ACHN (cell line): Measurements from ENCODE around the gene CCDC86.

Experiments
- DNase-seq: peaks from one replicate; pipeline ENCODE4 v3.0.0-alpha.2; 2015
- in situ Hi-C: cut with HindIII; loops from 2 replicates; pipeline ENCODE4 v1.10.0; 2017; ENCODE audit warnings: low sequenced_read_pairs, low pct_ligation_motif_present, low pct_unique_long_range_greater_than_20kb

CCDC86 gene

DNA sequence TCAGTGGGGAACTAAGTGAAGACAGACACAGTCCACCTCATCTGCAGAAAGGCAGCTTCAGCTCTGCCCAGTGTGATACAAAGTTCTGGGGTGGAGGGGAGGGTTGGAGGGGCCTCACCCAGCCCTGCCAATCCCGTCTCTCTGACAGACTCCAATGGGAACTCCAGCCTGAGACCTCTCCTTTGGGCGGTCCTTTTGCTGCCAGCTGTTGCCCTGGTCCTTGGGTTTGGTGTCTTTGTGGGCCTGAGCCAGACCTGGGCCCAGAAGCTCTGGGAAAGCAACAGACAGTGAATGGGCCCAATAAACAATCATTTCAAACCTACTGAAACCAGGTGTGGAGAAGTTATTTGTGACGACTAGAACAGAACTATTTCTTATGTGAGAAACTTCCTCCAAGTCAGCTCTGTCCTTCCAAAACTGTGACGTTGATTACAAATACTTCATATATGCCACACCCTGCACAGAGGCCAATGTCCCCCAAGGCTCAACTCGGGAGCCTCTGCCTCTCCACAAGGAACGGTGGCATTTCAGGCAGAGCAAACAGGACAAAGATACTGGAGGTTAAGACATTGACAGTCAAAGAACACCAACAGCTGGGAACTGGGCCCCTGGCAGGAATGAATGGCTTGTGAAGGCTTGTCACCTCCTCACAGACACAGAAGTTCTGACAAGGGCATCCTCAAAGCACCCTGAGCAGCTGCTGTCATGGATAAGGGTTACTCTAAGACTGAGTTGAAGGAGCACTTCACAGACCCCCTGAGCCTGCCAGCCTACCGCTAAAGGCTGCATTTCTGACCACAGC lies 33.7 kb downstream of the CCDC86 start:
- in situ Hi-C loops, result no loop called here
- no peak for DNase-seq

DNA sequence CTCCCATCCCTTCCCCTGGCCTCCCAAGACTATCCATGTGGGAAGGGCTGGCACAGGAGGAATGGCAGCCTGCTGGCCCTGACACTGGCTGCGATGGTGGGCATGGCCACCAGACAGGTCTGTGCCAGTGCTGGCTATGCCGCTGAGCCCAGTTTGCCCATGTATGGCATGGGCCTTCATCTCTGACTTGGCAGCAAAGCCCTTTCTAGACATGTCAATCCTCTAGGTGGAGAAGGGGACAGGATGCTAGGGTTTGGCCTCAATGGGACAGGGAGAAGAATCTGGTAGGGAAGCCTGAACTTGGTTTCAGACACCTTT lies 34.2 kb downstream of the CCDC86 start:
- DNase-seq, result no peak
- in situ Hi-C loops, result no loop called here

DNA sequence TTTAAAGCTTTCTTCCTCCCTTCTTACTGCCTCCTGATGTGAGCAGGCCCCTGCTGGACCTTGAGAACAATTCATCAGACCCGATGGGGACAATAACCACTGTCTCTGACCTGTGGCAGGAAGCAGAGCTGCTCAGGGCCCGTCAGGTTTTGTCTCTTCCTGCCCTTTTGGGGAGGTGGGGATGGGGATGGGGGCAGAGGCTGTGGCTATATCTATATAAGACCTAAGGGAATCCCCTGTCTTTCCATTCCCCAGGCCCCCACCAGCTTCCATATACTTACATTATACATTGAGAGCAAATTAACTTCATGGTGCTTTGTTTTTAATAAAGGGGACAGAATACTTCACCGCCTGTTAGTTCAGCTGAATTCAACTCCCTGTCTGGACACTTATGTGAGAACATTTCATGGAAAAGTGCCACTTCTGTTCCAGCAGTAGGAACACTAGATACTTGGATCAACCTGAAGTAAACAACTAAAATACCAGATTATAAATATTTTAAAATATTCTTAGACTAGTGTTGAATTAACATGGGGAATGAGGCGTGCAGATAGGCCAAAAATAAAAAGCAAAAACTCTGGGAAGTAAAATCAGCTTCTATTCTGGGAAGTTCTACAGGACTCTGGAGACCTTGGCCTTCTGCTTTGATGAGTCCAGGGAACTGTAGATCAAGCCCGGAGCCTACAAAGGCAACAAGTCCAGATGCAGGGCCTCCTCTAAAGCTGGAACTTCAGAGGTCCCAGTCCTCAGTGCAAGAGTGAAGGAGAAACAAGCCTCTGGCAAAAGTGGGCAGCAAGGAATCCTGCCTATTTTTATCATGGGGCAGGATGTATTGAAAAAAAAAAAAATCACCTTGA lies 36.6 kb downstream of the CCDC86 start:
- no peak for DNase-seq
- in situ Hi-C loops, result no loop called here

DNA sequence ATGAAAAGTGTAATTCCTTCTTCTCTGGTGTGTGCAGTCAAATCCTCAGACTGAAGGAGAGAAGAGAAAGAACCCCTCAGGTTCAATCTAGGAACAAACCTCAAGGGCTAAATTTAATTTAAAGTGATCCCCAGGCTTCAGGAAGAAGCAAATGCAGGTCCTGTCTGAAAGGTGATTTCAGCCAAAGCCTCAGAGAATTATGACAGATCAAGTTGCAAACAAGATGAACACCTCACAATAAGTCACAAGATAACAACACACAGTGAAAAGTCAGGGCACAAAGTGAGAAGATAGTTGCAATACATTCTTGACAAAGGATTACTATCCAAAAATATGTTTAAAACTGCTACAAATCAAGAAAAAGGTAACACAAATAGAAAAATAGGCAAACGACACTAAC lies 37.2 kb downstream of the CCDC86 start:
- in situ Hi-C loops, result no loop called here
- DNase-seq, result no peak

DNA sequence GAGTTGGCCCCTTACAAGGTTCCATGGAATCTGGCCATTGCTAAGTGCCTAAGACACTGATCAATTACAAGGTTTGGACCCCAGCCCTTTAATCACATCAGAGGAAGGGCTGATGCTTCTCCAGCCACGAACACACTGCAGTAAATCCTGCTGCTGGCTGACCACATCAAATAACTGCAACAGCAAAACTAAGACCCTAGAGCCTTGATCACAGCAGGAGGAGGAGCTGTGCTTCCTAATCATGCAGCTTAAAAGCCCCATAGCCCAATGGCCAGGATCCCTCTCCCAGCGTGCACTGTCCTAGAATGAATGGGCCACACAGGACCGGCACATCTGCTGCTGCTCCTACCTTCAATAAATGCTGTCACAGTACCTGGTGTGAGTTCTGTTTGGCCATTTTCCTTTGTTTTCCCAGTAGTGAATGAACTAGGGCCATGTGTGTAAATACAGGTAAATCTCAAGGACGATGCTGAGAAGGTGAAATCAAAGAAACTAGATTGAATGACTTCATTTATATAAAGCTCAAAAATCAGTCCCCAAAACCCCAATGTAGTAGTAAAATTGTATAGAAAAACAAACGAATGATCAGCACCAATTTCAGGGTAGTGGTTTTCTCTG lies 38.2 kb downstream of the CCDC86 start:
- DNase-seq, result no peak
- in situ Hi-C loops, result no loop called here

DNA sequence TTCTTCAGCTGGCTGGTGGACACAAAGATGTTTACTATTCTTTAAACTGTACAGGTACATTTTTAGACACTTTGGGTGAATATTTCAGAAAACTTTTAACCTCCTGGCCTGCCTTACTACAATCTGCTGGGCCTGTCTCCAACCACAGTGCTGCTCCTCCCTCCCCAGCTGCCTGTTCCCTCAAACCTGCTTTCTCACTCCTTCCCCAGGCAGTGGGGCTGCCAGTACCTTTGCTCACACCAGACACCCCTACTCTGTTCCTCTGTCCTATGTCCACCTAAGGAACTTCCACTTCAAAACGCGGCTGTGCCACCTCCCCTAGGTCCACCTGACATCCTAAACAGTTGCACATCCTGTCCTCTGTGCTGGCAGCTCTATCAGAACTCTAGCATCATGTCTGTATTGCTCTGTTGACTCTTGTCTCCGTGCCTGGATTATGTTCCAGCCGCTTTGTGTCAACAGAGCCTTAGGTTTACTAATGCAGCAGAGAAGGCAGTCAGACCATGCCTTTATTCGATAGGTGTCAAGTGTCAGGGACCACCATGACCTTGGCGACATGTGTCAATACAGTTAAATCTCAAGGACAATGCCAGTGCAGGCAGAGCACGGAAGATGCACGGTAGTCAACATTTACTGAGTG lies 38.9 kb downstream of the CCDC86 start:
- DNase-seq, result no peak

DNA sequence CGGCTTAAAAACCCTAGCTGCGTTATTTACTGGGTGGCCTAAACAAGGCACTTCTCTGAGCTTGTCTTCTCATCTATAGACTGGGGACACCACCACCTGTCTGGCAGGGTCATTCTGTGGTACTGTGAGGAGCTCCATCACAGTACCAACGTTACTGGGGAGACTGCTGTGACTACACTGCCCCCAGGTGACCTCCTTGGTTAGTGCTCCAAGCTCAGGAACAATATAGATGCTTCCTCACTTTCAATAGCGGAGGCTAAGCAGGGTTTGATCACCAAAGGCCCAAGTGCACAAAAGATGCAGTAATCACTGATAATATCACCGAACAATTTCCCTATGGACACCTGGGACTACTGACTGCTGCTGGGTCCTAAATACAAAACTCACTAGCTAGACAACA lies 45.6 kb downstream of the CCDC86 start:
- in situ Hi-C loops, result no loop called here
- peak; percentile 49 for DNase-seq

More for the DNA sequence above, 38.9 kb downstream of the CCDC86 start:
- in situ Hi-C loops, result no loop called here

DNA sequence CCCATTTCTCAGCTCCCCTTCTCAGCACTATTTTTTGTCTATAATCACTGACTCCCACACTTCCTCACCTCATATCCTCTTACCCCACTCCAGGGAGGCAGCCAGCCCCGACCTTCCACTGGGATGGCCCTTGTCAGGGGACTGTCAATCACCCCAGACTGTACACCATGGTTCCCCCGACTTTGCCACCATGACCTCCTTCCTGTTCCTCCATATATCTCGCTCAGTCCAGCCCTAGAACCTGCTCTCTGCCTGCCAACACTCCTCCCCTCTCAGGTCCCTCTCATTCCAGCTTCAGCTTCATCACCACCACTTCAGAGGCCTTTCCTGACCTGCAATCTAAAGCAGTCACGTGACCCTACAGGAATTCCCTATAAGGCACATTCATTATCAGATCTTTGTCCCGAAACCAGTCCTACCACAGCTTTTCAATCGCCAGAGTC lies 48.0 kb downstream of the CCDC86 start:
- in situ Hi-C loops, result no loop called here

DNA sequence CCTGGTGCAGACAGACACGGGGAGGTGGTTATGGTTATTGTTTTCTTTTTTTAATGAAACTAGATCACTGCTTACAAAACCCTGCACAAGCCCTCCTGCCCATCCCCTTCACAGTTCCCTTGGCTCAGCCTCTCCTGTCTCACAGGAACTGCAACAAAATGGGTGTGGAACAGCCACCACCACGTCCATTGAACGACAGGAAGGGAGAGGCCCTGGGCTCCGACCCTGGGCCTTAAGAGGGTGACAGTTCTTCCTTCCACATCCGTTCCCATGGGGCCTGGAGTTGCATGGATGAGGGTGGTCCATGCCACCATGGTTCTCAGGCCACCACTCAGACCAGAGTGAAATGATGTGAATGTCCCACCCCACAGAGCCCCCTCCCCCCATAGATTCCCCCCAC lies 48.8 kb downstream of the CCDC86 start:
- in situ Hi-C loops, result no loop called here

More for the DNA sequence above, 48.0 kb downstream of the CCDC86 start:
- DNase-seq, result no peak

DNA sequence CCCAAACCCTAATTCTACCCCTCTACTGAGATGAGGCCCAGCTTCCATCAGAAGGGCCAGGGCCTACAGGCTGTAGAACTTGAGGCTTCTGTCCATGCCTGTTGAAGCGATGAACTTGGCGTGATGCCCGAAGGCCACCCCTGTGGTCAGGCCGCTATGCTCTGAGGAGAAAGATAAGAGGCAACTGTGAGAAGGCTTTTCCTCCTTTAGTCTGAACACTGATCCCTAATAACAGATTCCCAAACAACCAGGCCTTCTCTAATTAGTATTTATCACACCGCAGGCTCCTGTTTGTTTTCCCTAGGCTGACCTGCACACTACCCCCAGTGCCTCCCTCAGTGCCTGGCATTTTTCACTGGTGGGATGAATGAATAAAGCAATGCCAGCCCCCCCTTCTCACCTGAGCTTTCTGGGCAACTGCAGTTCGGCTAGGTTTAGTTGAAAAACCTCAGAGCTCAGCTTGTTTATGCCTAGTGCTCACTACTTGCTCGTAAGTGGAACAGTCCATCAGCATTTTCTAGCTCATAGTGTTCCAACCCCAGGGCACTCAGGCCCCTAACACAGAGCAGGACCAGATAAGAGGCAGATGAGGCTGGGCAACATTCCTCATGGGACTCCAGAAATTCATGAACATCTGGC lies 49.3 kb downstream of the CCDC86 start:
- in situ Hi-C loops, result no loop called here
- DNase-seq, result no peak

More for the DNA sequence above, 48.8 kb downstream of the CCDC86 start:
- no peak for DNase-seq

DNA sequence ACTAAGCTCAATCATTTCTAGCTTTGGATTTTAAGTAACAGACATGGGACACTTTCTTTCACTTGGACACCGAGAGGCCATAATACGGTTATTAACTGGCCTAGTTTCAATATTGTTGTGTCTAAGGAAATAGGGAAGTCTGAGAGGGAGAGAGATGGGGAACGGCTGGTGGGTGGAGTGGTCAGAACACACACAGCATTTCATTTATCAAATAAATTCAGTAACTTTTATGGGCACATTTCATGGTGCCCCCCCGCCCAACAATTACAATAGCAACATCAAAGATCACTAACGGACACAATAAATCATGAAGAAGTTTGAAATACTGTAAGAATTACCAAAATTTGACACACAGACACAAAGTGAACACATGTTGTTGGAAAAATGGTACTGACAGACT lies 53.8 kb downstream of the CCDC86 start:
- no peak for DNase-seq
- in situ Hi-C loops, result no loop called here

DNA sequence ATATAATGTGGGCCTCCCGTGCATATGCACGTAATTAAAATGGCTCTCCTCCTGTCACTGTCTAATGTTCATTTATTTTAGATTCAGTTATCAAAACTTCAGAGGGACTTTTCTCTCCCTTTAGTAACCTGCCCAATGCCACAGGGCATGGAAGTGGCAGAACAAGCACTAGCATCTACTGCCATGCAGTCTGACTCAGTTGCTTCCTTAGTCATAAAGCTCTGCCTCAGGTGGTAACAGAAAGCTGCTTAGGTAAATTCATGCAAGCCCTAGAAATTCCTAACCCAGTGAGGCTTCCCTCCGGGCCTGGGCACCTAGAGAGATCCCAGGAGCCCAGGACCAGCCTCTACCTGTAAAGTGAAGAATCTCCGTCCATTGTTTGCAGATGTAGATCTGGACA lies 55.6 kb downstream of the CCDC86 start:
- DNase-seq, result no peak
- in situ Hi-C loops, result no loop called here

DNA sequence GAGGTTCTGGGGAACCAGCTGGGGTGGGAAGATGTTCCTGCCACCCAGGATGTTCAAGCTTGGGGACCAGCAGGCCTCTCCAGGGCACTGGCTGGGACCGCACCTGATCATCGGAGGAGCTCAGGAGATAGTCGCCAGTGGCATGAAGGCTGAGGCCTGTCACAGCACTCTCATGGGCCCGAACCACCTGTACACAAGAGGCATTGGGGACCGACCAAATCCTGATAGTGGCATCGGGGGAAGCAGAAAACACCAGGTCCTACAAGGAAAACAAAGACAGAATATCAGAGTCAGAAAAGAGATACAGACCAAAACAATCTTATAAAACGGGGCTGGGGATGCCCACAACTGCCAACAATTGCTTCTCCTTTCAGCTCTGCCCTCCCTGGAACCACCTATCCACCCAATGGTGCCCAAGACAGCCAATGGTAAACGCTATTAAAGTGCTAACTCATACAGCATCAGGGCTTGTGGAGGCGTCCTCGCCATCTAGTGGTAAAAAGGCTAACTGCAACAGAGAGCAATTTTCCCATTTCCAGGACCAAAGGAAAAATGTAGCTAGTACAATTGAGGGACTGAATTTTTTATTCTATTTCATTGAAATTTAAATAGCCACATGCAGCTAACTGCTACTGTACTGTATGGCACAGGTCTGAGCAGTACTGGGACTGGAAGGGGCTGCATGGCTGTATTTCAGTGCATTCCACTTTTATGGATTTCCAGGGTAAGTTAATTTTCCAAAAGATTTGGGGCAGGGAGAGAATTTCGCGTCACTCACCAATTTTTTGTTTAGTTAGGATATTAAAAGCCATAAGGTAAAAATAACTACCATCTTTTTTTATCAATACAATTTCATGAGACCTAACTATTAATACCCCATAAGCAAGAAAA lies 57.4 kb downstream of the CCDC86 start:
- peak; percentile 67 for DNase-seq
- in situ Hi-C loops, result no loop called here

DNA sequence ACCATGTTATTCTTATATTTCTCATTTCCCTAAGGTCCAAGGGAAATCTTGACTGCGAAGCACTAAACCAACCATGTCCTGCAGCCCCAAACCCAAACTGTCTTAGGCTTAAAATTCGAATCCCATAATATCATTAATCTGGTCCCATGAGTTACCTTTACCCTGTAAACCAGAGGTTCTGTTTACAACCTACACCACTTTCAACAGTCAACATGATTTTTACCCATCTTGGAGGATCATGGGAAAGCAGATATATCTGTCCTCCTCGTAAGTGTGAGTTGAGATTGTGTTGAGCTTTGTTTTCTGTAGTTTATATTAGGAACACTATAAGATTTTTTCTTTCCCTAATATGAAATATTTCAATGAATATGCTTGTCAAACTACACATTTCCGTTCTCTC lies 58.1 kb downstream of the CCDC86 start:
- DNase-seq, result no peak
- in situ Hi-C loops, result no loop called here
